LNCAP (cell line): ENCODE data around the gene PDE9A.

Experiments
- TF ChIP-seq, protein P1 (sequence below): fragments of 450-650 bp; IDR thresholded peaks from 2 replicates; pipeline ENCODE4 v1.5.1; 2017; ENCODE audit warnings: mild to moderate bottlenecking

Gene PDE9A

DNA sequence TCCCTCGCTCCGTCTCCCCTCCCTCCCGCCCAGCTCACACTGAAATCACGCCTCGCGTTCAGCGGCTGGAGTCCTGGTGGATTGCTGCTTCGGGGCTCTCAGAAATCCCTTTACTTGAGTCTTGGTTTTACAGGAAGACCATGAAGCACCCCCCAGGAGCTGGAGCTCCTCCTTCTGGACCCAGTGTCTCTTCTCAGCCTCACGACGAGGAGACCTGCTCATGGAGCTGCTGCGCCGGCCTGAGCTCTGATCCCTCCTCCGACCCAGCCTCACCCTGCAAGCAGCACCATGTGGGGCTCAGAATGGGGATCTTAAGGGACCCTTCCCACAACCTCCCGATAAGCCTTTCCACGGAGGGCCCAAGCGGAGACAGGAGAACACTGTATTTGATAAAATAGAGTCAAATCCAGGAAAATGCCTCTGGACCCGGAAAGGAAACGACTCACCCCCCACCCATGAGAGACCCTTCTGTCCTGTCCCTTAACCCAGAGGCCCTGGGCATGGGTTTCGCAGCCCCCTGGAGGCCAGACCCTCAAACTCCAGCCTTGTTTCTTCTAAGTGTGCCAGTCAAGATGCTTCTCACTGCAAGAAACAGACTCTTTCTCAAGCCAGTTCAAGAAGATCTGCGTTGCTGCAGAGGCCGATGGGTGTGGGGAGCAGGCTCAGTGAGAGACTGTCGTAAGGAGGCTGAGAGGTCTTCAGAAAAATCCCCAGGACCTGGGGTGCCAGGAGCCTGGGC is 26.1 kb downstream of the PDE9A start:
- TF ChIP-seq, protein P1, sequence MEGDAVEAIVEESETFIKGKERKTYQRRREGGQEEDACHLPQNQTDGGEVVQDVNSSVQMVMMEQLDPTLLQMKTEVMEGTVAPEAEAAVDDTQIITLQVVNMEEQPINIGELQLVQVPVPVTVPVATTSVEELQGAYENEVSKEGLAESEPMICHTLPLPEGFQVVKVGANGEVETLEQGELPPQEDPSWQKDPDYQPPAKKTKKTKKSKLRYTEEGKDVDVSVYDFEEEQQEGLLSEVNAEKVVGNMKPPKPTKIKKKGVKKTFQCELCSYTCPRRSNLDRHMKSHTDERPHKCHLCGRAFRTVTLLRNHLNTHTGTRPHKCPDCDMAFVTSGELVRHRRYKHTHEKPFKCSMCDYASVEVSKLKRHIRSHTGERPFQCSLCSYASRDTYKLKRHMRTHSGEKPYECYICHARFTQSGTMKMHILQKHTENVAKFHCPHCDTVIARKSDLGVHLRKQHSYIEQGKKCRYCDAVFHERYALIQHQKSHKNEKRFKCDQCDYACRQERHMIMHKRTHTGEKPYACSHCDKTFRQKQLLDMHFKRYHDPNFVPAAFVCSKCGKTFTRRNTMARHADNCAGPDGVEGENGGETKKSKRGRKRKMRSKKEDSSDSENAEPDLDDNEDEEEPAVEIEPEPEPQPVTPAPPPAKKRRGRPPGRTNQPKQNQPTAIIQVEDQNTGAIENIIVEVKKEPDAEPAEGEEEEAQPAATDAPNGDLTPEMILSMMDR, result no peak

DNA sequence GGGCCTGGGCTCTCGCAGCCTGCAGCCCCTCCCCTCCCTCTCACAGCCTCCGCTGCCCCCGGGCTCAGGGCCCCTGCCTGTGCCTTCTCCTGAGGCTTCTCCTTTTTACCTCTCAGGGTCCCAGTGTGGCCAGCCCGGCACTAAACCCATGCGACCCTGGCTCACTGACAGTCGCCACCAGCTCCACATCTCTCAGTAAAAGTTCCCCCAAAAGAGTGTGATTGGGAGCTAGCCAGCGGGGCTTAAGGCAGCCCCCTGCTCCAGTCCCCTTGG is 26.6 kb downstream of the PDE9A start:
- TF ChIP-seq, protein P1, result no peak

DNA sequence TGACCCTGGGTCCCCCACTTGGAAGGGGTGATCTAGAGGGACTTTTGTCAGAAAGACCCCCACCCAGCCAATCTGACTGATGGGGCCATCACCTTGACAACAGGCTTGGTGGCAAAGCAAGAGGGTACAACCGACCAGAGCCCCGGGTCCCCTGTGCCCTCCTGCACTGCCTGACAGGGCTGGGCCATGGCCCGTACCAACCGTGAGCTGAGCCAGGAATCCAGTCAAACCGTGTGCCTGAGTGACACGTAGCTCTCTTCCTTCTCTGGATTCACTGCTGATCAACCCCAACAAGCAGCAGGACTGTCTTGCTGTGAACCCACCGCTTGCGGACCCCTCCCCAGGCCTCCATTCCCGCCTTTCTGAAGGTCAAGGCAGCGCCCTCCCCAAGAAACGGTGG is 27.0 kb downstream of the PDE9A start:
- TF ChIP-seq, protein P1, result no peak

DNA sequence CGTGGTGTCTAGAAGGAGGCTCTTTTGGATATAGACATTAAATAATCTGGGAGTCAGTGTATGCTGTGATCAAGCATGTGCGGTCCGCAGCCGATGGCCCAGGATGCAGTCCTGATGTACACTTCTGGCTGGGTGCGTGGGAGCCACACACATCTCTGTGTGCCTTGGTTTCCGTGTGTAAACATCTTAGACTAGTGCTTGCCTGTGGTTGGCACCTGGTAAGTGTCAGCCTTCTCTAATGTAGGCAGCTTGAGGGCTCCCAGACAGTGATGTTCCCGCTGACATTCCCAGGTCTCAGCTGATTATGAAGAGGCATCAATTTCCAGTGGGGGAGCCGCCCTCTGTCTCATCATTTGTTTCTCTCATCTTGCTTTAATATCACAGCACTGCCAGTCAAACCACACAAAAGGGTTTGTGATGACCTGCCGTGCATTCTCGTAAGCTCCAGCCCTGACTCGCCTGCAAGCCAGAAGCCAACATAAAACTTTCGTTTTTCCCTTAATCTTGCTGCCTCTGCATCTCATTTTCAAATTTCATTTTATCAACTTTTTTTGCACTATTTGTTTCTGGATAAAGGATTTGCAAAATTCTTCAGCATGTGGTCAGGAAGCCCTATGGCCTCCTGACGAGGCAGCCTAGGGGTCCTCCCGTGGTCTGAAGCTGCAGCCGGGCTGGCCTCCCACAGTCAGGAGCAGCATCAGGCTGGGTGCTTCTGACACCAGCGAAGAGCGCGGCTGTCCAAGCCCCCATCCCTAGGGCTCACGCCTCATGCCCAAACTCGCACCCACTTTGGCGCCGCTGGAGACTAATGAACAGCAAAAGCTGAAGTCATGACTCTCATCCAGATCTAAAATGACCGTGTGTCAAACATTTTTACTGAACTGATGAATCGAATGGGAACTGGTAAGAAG is 28.1 kb downstream of the PDE9A start:
- TF ChIP-seq, protein P1, result no peak

DNA sequence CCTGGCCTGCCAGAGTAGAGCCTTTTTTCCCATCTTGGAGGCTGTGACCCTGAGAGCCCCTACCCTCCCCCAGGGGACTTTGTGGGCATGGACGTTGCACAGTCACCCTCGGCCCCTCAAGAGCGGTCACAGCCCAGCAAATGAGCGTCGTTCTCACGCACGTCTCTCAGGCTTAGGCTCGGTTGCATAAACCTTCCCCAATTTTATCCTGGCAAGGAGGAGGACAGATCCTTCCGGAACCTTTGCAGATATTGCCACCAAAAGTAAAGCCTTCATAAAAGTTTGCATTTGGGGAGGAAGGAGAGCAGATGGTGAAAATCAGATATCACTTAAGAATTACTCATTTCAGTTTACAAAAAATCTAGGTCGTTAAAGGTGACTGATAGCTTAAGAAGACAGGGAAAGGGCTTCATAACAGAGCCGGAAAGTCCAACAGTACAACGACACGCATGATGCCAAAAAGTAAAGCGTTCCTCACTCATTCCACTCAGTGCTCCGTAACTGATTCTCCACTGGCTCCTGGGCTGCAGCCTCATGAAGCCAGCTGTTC is 29.3 kb downstream of the PDE9A start:
- TF ChIP-seq, protein P1, result no peak

DNA sequence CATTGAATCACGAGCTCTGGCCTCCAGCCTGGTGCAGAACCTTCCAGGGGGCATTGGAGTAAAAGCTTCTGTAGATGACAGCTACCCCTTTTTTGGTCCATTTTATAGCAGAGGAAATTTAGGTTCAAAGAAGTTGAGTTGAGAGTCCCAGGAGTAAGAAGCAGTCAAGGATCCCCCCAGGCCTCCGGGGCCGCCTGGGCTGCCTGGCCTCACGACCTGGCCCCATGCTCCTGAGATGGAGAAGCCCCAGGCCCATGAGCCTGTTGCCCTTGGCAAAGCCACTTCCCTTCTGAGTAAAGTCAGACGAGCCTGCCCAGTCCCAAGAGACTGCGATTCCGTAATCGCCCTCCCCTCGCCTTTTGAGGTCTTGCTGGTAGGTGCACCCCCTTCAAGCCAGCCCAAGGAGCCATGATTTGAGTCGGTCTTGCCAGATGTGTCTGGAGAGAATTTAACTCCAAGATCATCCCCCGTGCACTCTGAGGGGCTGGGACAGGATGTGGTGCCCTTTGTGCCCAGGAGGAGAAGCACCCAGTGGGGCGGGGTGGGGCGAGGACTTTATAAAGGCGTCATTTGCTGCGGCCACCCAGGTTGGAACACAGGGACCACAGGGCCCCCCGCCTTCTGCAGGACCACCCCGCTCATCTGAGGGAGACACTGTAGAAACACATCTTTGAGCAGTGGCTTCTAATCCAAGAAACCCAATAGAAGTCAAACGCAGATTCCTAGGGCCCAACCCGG is 30.1 kb downstream of the PDE9A start:
- TF ChIP-seq, protein P1, result no peak
